Smooth muscle cell (in vitro differentiated cells): Measurements from ENCODE around the gene TSPAN11. TPM values are rescaled to one million over a fixed set of nuclear protein-coding genes. Genes with fewer than 3 reads are reported as not detected.

Source experiments
- DNase-seq: peaks from one replicate; lab custom pipeline; 2025; ENCODE audit not compliant: unreplicated experiment; lab: John Stamatoyannopoulos, UW
- H2AFZ ChIP-seq: fragments of 200-600 bp; sonication (generic); 2 replicates; pipeline ENCODE4 v1.6.0; 2016; ENCODE audit warnings: antibody characterized with exemption, low read depth, mild to moderate bottlenecking
- H3F3A ChIP-seq: fragments of 200-600 bp; sonication (generic); 2 replicates; pipeline ENCODE4 v1.6.0; 2017; ENCODE audit warnings: antibody characterized with exemption, low read depth
- H3K27ac ChIP-seq: fragments of 200-600 bp; sonication (generic); 2 replicates; pipeline ENCODE4 v1.5.1; 2016; ENCODE audit warnings: low read depth, mild to moderate bottlenecking
- H3K27me3 ChIP-seq: fragments of 200-600 bp; sonication (generic); 2 replicates; pipeline ENCODE4 v1.6.1; 2016; ENCODE audit warnings: low read depth, mild to moderate bottlenecking
- H3K36me3 ChIP-seq: fragments of 200-600 bp; sonication (generic); 2 replicates; pipeline ENCODE4 v1.5.1; 2016; ENCODE audit warnings: low read depth
- H3K4me1 ChIP-seq: fragments of 200-600 bp; sonication (generic); 2 replicates; pipeline ENCODE4 v1.5.1; 2016; ENCODE audit warnings: low read depth
- H3K4me2 ChIP-seq: fragments of 200-600 bp; sonication (generic); 2 replicates; pipeline ENCODE4 v1.6.0; 2016; ENCODE audit warnings: mild to moderate bottlenecking
- H3K4me3 ChIP-seq: fragments of 200-600 bp; sonication (generic); 2 replicates; pipeline ENCODE4 v1.5.1; 2016; ENCODE audit warnings: mild to moderate bottlenecking
- H3K79me2 ChIP-seq: fragments of 200-600 bp; sonication (generic); 2 replicates; pipeline ENCODE4 v1.6.0; 2016; ENCODE audit warnings: low read depth, mild to moderate bottlenecking
- H3K9ac ChIP-seq: fragments of 200-600 bp; sonication (generic); 2 replicates; pipeline ENCODE4 v1.6.0; 2016; ENCODE audit warnings: low read depth
- H3K9me3 ChIP-seq: fragments of 200-600 bp; sonication (generic); replicated peaks from 2 replicates; pipeline ENCODE4 v1.5.1; 2016; ENCODE audit warnings: low read depth
- H4K20me1 ChIP-seq: fragments of 200-600 bp; sonication (generic); 2 replicates; pipeline ENCODE4 v1.6.0; 2016; ENCODE audit warnings: low read depth
- CTCF ChIP-seq: fragments of 200-600 bp; sonication (generic); IDR thresholded peaks from 2 replicates; pipeline ENCODE4 v1.5.1; 2017; ENCODE audit warnings: borderline replicate concordance, mild to moderate bottlenecking, antibody characterized with exemption; ENCODE audit not compliant: insufficient read depth, poor library complexity, severe bottlenecking
- WGBS: methylation state at CpG from one replicate; pipeline ENCODE4 v1.1.7; 2016; ENCODE audit warnings: low lambda C conversion rate; 5-methylcytosine and 5-hydroxymethylcytosine counted together
- polyA plus RNA-seq: library from polyadenylated mRNA; unstranded; fragments of >200 nt; fragmentation: Nextera tagmentation; extraction: Ambion mirVana; gene quantifications from 2 replicates; pipeline ENCODE4 v1.2.1, GENCODE V29; 2016
- total RNA-seq: library from RNA; depleted of rRNA; stranded (reverse); fragments of >200 nt; gene quantifications from 2 replicates; pipeline ENCODE4 v1.2.3, GENCODE V29; 2014

TSPAN11 gene
- total and polyA plus RNA-seq, 2 experiments from 2014 or later: 2.8 to 3.0 TPM

- Histone ChIP-seq H3K9me3 (no peaks in the 10 kb centered on the region), H3K36me3 (no peaks in the 10 kb centered on the region), H3K27ac (no peak overlapping the region), H3K4me2 (no peak overlapping the region), H3K4me1 (no peaks in the 10 kb centered on the region), H4K20me1 (no peaks in the 10 kb centered on the region), H3K9ac (no peak overlapping the region), H3K27me3 (no peaks in the 10 kb centered on the region), H3F3A (no peaks in the 10 kb centered on the region), H2AFZ (no peak overlapping the region), H3K79me2 (no peaks in the 10 kb centered on the region), H3K4me3 (no peak overlapping the region)
- DNase-seq: no peak
- 72% methylated on average over 6 of the region's 6 CpGs for WGBS
- no peak for TF ChIP-seq CTCF
Measured at GRCh38 chr12:30952015-30952414, 25.5 kb downstream of the TSPAN11 start.

- Histone ChIP-seq H3K4me1 (no peaks in the 10 kb centered on the region), H3K79me2 (no peaks in the 10 kb centered on the region), H3K36me3 (no peaks in the 10 kb centered on the region), H4K20me1 (no peaks in the 10 kb centered on the region), H3K4me3 (no peak overlapping the region), H3K9ac (no peak overlapping the region), H3K4me2 (no peak overlapping the region), H3K27ac (no peak overlapping the region), H3K9me3 (no peaks in the 10 kb centered on the region), H3F3A (no peaks in the 10 kb centered on the region), H2AFZ (no peak overlapping the region), H3K27me3 (no peaks in the 10 kb centered on the region)
- 81% methylated on average over 2 of the region's 2 CpGs for WGBS
- DNase-seq: no peak
- TF ChIP-seq CTCF: no peak
Measured at GRCh38 chr12:30953257-30953656, 26.7 kb downstream of the TSPAN11 start.

GRCh38 chr12:30953951-30954751 is 27.6 kb downstream of the TSPAN11 start:
- H3K36me3 ChIP-seq: no peaks in the 10 kb centered on the region
- no peak overlapping the region for H3K9ac ChIP-seq
- TF ChIP-seq CTCF: no peak
- H3K27me3 ChIP-seq: no peaks in the 10 kb centered on the region
- no peak overlapping the region for H2AFZ ChIP-seq
- H3K4me3 ChIP-seq: no peak overlapping the region
- DNase-seq: no peak
- H3F3A ChIP-seq: no peaks in the 10 kb centered on the region
- H3K4me1 ChIP-seq: no peaks in the 10 kb centered on the region
- no peak overlapping the region for H3K4me2 ChIP-seq
- H3K27ac ChIP-seq: no peak overlapping the region
- 90% methylated on average over 6 of the region's 6 CpGs for WGBS
- no peaks in the 10 kb centered on the region for H3K79me2 ChIP-seq
- H3K9me3 ChIP-seq: no peaks in the 10 kb centered on the region
- H4K20me1 ChIP-seq: no peaks in the 10 kb centered on the region

- Histone ChIP-seq H3K27ac (no peak overlapping the region), H3K36me3 (no peaks in the 10 kb centered on the region), H2AFZ (no peak overlapping the region), H4K20me1 (no peaks in the 10 kb centered on the region), H3K4me2 (no peak overlapping the region), H3F3A (no peaks in the 10 kb centered on the region), H3K9ac (no peak overlapping the region), H3K9me3 (no peaks in the 10 kb centered on the region), H3K79me2 (no peaks in the 10 kb centered on the region), H3K4me3 (no peak overlapping the region), H3K4me1 (no peaks in the 10 kb centered on the region), H3K27me3 (no peaks in the 10 kb centered on the region)
- DNase-seq: no peak
- no peak for TF ChIP-seq CTCF
- WGBS: 96% methylated on average over 1 of the region's 1 CpG
Measured at GRCh38 chr12:30955214-30955613, 28.7 kb downstream of the TSPAN11 start.
